HAP-1 (cell line): ENCODE results near the gene PLEK.
"Not testable (repeated sequence)": the region's sequence is repeated elsewhere in the genome, so short reads cannot be mapped to it uniquely, and the experiment has no call there.

Experiments used
- DNase-seq, 2 experiments: peaks; one replicate each; pipeline ENCODE4 v3.0.0-alpha.2; 2016 to 2020; ENCODE audit warnings: low spot score in 2 of 2
- H3K27me3 ChIP-seq: fragments of 250-450 bp; sonication (Bioruptor Pico); 2 replicates; pipeline ENCODE4 v1.5.1; 2020; ENCODE audit warnings: low read depth, mild to moderate bottlenecking, moderate library complexity
- H3K36me3 ChIP-seq: fragments of 250-450 bp; sonication (Bioruptor Pico); replicated peaks from 2 replicates; pipeline ENCODE4 v1.5.1; 2020; ENCODE audit warnings: mild to moderate bottlenecking
- H3K4me1 ChIP-seq: fragments of 250-450 bp; sonication (Bioruptor Pico); 2 replicates; pipeline ENCODE4 v1.5.1; 2020; ENCODE audit warnings: mild to moderate bottlenecking
- H3K4me3 ChIP-seq: fragments of 250-450 bp; sonication (Bioruptor Pico); 2 replicates; pipeline ENCODE4 v1.5.1; 2020; ENCODE audit warnings: mild to moderate bottlenecking, moderate library complexity
- H3K9me3 ChIP-seq: fragments of 250-450 bp; sonication (Bioruptor Pico); 2 replicates; pipeline ENCODE4 v1.5.1; 2020; ENCODE audit warnings: mild to moderate bottlenecking, moderate library complexity
- in situ Hi-C: fragments of 300-500 bp; cut with MboI; formaldehyde crosslinking; loops from 3 replicates; pipeline ENCODE4 v1.14.3; 2020; ENCODE audit warnings: low sequenced_read_pairs, inconsistent platforms, mixed read lengths

Gene PLEK

DNA sequence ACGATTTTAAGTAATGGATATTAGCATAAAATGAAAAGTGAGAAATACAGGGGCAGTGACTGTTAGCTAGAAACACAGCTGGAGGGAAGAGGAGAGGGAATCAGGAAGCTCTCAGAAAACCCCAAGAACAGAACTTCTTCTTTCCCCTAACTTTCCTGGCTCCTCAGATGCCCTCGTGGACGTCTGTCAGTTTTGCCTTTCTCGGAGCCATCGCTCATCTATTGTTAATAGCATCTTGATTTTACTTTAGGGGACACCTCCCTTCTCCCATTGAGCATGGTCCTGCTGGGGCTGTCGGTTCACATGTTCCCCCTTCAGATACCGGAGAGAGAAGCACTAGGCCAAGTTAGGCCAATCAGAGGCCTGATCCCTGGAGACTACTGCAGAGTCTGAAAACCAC lies 2.3 kb upstream of the PLEK start:
- H3K27me3 ChIP-seq, result peaks cover 13% of the 10 kb centered on the region; the same call in 1 of the 2 replicates
- in situ Hi-C loops, result no loop called here
- no peak overlapping the region for H3K4me3 ChIP-seq
- no peaks in the 10 kb centered on the region for H3K9me3 ChIP-seq
- no peak for DNase-seq
- no peaks in the 10 kb centered on the region for H3K4me1 ChIP-seq
- H3K36me3 ChIP-seq, result no peaks in the 10 kb centered on the region

DNA sequence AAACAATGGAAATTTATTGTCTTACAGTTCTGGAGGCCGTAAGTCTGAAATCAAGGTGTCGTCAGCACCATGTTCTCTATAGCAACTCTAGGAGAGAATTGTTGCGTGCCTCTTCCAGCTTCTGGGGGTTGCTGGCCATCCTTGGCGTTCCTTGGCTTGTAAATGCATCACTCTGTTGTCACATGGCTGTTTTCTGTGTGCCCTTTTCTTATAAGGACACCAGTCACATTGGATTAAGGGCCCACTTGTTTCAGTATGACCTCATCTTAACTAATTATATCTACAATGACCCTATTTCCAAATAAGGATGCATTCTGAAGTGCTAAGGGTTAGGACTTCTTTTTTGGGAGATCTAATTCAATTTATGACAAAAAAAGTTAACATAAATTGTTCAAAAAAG lies 1.4 kb upstream of the PLEK start:
- H3K9me3 ChIP-seq, result no peaks in the 10 kb centered on the region
- in situ Hi-C loops, result no loop called here
- H3K4me3 ChIP-seq, result no peak overlapping the region
- H3K4me1 ChIP-seq, result no peaks in the 10 kb centered on the region
- no peak for DNase-seq
- peaks cover 13% of the 10 kb centered on the region; the same call in 1 of the 2 replicates for H3K27me3 ChIP-seq
- no peaks in the 10 kb centered on the region for H3K36me3 ChIP-seq

GRCh38 chr2:68366083-68366560 lies 1.0 kb downstream of the PLEK start:
- in situ Hi-C loops, result no loop called here
- Histone ChIP-seq H3K4me3 (no peak overlapping the region), H3K36me3 (no peaks in the 10 kb centered on the region), H3K9me3 (no peaks in the 10 kb centered on the region), H3K27me3 (peaks cover 16% of the 10 kb centered on the region; the same call in 1 of the 2 replicates), H3K4me1 (no peaks in the 10 kb centered on the region)
- DNase-seq, result no peak

DNA sequence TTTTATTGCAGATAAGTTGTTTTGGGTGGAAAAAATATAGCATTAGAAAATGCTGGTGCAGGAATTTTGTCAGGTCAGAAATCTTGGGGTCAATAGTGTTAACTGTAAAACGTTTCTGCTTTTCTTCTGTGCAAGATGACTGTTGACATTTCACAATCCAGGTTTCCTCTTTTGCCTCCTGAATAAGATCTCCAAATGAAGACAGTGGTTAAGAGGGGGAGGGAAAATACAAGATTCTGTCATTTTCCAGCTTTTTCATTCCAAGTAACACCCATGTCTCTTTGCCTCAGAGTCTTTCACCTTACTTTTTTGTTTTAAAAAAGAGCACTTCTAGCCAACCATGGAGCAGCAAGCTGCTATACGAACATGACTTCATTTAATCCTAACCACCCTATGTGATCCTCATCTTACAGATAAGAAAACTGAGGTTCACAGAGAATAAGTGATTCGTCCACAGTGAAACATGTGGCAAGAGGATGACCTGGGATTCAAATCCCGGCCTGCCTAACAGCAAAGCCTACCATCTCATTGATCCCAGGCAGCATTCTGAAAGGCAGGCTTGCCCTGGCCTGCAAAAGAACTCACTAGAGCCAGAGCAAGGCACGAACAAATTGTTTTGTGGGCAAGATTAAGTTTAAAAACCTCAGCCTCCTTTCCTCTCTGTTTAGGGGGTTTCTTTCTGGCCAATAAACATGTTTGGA lies 3.0 kb downstream of the PLEK start:
- H3K4me3 ChIP-seq, result no peak overlapping the region
- H3K27me3 ChIP-seq, result peaks cover 20% of the 10 kb centered on the region
- no peaks in the 10 kb centered on the region for H3K36me3 ChIP-seq
- H3K9me3 ChIP-seq, result no peaks in the 10 kb centered on the region
- no peaks in the 10 kb centered on the region for H3K4me1 ChIP-seq
- in situ Hi-C loops, result no loop called here
- no peak for DNase-seq

DNA sequence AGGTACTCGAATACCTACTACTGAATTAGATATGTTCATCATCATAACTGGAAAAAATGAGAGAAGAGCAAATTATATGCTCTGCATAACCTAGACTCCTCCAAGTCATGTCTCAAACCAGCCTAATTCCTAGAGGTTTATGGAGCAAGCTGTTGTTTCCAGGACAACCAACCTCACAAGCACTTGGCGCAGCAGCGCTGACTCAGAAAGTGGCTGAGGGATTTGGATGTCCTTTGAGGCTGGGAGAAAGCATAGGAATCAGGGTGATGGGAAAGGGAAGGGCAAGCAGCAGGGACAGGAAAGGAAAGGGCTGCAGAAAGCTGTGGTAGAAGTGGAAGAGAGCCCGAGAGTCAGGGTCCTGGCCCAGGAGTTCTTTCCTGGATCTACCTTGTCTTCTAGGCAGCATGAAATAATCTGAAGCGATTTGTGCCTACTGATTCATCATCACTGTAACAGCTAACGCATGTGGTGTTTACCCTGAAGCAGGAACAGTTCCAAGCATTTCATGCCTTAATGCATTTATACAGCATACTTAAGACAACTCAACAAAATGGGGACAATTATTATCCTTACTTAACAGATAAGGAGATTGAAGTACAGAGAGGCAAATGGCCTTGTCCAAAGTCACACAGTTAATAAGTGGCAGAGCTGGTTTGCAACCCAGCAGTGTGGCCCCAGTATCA lies 3.7 kb downstream of the PLEK start:
- Histone ChIP-seq H3K4me1 (no peaks in the 10 kb centered on the region), H3K9me3 (no peaks in the 10 kb centered on the region), H3K36me3 (no peaks in the 10 kb centered on the region), H3K27me3 (peaks cover 20% of the 10 kb centered on the region), H3K4me3 (no peak overlapping the region)
- no peak for DNase-seq
- in situ Hi-C loops, result no loop called here

- no peak overlapping the region for H3K4me3 ChIP-seq
- H3K9me3 ChIP-seq, result no peaks in the 10 kb centered on the region
- no peak for DNase-seq
- H3K36me3 ChIP-seq, result no peaks in the 10 kb centered on the region
- no peaks in the 10 kb centered on the region for H3K4me1 ChIP-seq
- peaks cover 20% of the 10 kb centered on the region for H3K27me3 ChIP-seq
- in situ Hi-C loops, result no loop called here
Observed at GRCh38 chr2:68369337-68369734, 4.3 kb downstream of the PLEK start.

DNA sequence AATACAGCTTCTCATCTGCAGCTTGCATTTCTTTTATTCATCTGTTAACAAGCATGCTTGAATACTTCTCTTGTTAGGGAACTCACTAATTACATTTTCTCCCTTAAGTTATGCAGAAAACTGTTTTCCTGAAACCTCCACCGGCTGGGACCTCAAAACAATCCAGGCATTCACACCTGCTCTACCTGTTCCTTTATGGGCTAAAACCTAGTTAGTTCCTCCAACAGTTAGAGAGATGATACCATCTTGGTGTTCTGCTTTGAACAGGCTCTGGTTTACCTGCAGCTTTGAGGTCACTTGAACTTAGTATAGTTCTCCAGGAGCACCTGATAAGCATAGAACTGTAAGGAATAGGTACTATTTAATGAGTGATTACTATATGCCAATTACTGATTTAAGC lies 6.1 kb downstream of the PLEK start:
- peaks cover 15% of the 10 kb centered on the region for H3K27me3 ChIP-seq
- H3K9me3 ChIP-seq, result no peaks in the 10 kb centered on the region
- H3K4me1 ChIP-seq, result no peaks in the 10 kb centered on the region
- H3K36me3 ChIP-seq, result no peaks in the 10 kb centered on the region
- in situ Hi-C loops, result no loop called here
- no peak overlapping the region for H3K4me3 ChIP-seq
- DNase-seq, result no peak

DNA sequence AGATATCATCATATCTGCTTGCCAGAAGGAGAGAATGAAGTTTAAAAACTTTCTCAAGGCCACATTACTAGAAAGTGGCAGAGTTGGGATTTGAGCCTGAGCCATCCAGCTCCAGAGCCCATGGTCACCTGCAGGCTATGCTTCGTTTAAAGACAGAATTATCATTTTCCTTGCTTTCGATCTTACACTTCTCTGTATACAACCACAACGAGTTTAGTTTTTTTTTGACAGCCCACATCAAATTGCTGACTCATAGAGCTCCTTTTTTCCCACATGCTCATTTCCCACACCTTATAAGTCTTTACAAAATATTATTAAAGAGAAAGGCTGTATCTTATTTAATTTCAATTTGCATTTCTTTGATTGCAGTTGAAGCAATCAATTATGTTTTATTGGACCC lies 6.5 kb downstream of the PLEK start:
- Histone ChIP-seq H3K4me3 (no peak overlapping the region), H3K9me3 (no peaks in the 10 kb centered on the region), H3K27me3 (peaks cover 13% of the 10 kb centered on the region), H3K4me1 (no peaks in the 10 kb centered on the region), H3K36me3 (no peaks in the 10 kb centered on the region)
- DNase-seq, result no peak
- in situ Hi-C loops, result no loop called here

DNA sequence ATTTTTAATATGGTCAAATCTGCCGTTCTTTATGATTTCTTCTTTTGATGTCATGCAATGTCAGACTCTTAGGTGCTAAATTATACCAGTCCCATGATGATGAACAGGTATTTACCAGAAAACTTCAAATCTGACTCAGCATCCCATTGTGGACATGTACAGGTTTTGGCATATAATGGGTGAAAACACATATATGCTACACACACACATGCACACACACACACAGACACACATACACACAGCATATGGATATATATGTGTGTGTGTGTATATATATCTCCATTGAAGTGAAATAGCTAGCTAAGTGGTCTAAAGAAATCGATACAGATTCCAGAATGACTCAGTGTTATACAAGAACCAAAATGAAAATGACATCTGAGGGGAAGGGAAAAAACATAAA lies 7.4 kb downstream of the PLEK start:
- no peaks in the 10 kb centered on the region for H3K9me3 ChIP-seq
- no peaks in the 10 kb centered on the region for H3K4me1 ChIP-seq
- H3K36me3 ChIP-seq, result no peaks in the 10 kb centered on the region
- H3K4me3 ChIP-seq, result no peak overlapping the region
- in situ Hi-C loops, result no loop called here
- DNase-seq, result no peak
- H3K27me3 ChIP-seq, result peaks cover 18% of the 10 kb centered on the region

DNA sequence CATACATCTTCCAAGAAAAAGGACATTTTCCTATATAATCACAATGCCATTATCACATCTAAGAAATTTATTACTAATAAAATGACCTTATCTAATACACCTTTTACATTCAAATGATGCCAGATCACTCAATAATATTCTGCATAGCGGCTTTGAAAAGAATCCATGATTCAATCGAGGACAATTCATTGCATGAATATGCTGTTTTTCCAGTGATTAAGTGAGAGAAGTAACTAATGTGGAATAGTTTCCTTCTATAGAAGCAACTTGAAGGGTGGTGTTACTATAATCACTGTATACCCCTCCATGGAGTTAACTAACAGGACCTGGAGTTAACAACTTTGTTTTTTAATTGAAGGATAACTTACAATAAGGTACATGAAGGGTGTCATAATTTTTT lies 9.1 kb downstream of the PLEK start:
- no peak for DNase-seq
- in situ Hi-C loops, result no loop called here
- Histone ChIP-seq H3K4me3 (no peak overlapping the region), H3K27me3 (peaks cover 27% of the 10 kb centered on the region), H3K9me3 (no peaks in the 10 kb centered on the region), H3K4me1 (no peaks in the 10 kb centered on the region), H3K36me3 (no peaks in the 10 kb centered on the region)

GRCh38 chr2:68375582-68375981 lies 10.5 kb downstream of the PLEK start:
- Histone ChIP-seq H3K4me1 (no peaks in the 10 kb centered on the region), H3K27me3 (peaks cover 28% of the 10 kb centered on the region), H3K9me3 (no peaks in the 10 kb centered on the region), H3K4me3 (no peak overlapping the region), H3K36me3 (no peaks in the 10 kb centered on the region)
- DNase-seq, result no peak
- in situ Hi-C loops, result no loop called here

DNA sequence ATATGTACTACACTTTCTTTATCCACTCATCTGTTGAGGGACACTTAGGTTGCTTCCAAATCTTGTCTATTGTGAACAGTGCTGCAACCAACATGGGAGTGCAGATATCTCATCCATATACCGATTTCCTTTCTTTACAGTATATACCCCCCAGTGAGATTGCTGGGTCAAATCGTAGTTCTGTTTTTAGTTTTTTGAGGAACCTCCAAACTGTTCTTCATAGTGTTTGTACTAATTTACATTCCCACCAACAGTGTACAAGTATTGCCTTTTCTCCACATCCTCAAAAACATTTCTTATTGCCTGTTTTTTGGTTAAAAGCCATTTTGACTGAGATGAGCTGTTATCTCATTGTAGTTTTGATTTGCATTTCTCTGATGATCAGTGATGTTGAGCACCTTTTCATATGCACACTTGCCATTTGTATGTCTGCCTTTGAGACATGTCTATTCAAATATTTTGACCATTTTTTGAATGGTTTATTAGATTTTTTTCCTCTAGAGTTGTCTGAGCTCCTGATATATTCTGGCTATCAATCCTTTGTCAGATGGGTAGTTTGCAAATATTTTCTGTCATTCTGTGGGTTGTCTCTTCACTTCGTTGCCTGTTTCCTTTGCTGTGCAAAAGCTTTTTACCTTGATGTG lies 12.2 kb downstream of the PLEK start:
- peaks cover 31% of the 10 kb centered on the region for H3K27me3 ChIP-seq
- no peaks in the 10 kb centered on the region for H3K4me1 ChIP-seq
- H3K4me3 ChIP-seq, result no peak overlapping the region
- no peaks in the 10 kb centered on the region for H3K36me3 ChIP-seq
- no peaks in the 10 kb centered on the region for H3K9me3 ChIP-seq
- no peak for DNase-seq
- in situ Hi-C loops, result no loop called here

- H3K36me3 ChIP-seq, H3K4me3 ChIP-seq, in situ Hi-C loops, H3K9me3 ChIP-seq, H3K4me1 ChIP-seq, DNase-seq: not testable (repeated sequence)
- H3K27me3 ChIP-seq, result peaks cover 36% of the 10 kb centered on the region
Observed at GRCh38 chr2:68378779-68379178, 13.7 kb downstream of the PLEK start.

DNA sequence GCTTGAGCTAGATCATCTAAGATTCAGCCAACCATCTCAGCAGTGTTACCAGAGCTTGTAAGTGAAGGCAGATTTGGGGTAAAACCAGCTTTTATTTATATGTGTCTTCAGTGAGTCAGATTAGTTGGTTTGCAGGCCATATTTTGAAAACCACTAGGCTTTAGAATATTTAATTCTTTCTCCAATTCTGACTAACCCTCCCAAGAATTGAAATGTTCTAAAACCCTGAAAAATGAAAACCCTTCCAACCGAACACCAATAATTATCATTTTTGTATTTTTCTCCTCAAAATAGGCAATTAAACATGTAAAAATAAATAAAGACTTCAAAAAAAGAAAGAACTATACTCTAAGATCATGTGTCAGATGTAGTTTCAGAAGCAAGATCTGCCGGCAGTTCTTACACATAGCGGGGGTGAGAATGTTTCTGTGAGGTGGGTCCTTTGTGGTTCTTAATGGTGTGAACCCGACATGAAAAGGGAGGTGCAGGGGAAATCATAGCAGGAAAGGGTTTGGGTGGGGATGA lies 14.2 kb downstream of the PLEK start:
- no peak for DNase-seq
- H3K9me3 ChIP-seq, result no peaks in the 10 kb centered on the region
- no peak overlapping the region for H3K4me3 ChIP-seq
- in situ Hi-C loops, result no loop called here
- no peaks in the 10 kb centered on the region for H3K36me3 ChIP-seq
- peaks cover 36% of the 10 kb centered on the region for H3K27me3 ChIP-seq
- H3K4me1 ChIP-seq, result no peaks in the 10 kb centered on the region
